ENCODE measurements around the gene FBXO3.

The FBXO3 gene

DNA sequence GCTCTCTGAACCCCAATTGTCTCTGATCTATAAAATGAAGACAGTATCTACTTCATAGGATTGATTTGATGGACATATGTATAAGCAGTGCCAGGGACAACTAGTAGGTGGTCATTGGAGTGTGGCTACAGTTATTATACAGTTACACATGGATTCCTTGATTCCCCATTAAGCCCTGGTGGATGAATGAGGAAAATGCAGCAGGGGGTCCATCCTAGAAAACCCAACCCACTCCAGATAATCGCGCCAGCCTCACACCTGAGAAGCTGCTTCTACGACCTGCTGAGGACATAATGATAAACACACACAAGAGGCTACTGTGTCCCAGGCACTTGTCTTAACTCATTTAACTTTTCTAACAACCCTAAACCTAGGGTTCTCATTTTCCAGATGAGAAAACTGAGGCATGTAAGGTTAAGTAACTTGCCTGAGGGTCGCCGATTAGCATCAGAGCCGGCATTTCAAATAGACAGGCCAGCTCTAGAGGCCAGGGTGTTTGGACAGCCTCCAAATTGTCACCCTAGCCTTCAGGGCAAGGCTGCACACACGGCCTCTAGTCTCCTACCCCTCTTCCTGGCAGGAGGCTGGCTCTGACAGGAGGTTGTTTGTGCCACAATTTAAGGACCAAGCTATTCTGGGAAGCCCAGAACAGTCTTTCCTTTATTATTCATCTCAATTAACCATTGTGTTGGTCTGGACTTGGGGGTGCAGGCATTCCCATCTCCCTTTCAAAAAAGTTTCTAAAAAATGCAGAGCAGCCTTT is 69.9 kb downstream of the FBXO3 start:
- peaks cover 0 to 66% (median 0%) of the 10 kb centered on the region in 11 experiments; a peak in 3 of 22 replicates for H4K20me1 ChIP-seq
- TF ChIP-seq Cebpa-rat (IDR thresholded peaks at IDR 0.05) = no peak
- H3K4me1 ChIP-seq = peaks cover 22 to 42% (median 23%) of the 10 kb centered on the region in 10 experiments
- H3K27me3 ChIP-seq = no peaks in the 10 kb centered on the region
- no peaks in the 10 kb centered on the region for H3K9me3 ChIP-seq (replicated peaks in 1 of 11)
- no peak overlapping the region for H3K27ac ChIP-seq
- peaks cover 9 to 48% (median 34%) of the 10 kb centered on the region in 11 experiments for H3K36me3 ChIP-seq
- H3K4me2 ChIP-seq = peak overlapping the region in 1 of 11 experiments; percentile 30; a peak in 1 of 22 replicates
- no peak overlapping the region for H3K4me3 ChIP-seq
- no peak overlapping the region for H3K9ac ChIP-seq

DNA sequence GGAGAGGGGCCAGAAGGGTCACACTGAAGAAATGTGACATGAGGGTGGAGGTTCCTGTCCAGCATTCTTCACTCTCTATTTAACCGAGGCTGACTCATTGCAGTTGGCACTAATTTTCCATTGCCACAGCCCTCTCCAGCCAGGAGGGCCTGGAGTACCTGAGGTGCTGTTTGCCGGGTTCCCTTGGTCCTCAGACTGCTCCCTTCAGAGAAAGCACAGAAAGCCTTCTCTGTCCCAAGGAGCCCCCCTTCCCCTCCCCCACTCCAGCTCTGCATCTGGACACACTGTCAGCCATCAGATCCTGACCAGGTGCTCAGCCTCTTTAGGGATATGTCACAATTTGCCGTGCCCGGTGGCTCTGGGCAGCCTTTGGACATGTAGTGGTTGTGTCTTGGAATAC is 70.5 kb downstream of the FBXO3 start:
- no peak overlapping the region for H3K27ac ChIP-seq
- TF ChIP-seq Cebpa-rat (IDR thresholded peaks at IDR 0.05) = no peak
- H3K4me2 ChIP-seq = peak overlapping the region in 2 of 11 experiments; percentile 11 to 30; a peak in 1 of 22 replicates
- H3K4me3 ChIP-seq = no peak overlapping the region
- no peaks in the 10 kb centered on the region for H3K27me3 ChIP-seq
- H3K36me3 ChIP-seq = peaks cover 4 to 41% (median 27%) of the 10 kb centered on the region in 11 experiments
- H3K4me1 ChIP-seq = peaks cover 23 to 44% (median 26%) of the 10 kb centered on the region in 10 experiments
- H3K9me3 ChIP-seq (replicated peaks in 1 of 11) = no peaks in the 10 kb centered on the region
- no peak overlapping the region for H3K9ac ChIP-seq
- peaks cover 0 to 59% (median 0%) of the 10 kb centered on the region in 11 experiments; a peak in 3 of 22 replicates for H4K20me1 ChIP-seq

DNA sequence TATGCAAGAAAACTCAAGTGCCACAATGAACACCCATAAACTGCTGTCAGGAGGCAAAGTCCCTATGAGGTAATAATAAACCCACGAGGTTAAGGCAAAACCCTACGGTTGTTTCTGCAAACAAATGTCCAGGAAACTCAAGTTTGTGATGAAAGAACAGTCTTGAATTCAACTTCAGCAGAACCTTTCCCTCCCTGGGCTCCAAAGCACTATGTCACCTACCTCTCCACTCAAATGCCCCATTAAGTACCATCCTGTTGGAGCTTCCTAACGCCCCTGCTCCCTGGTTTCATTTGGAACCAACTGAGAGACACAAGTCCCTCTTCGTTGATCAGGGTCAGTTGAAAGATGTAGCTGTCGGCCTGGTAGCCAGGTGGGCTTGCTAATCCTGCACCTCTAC is 71.1 kb downstream of the FBXO3 start:
- H3K9ac ChIP-seq = no peak overlapping the region
- peaks cover 23 to 44% (median 26%) of the 10 kb centered on the region in 10 experiments for H3K4me1 ChIP-seq
- H3K27ac ChIP-seq = no peak overlapping the region
- peaks cover 0 to 37% (median 24%) of the 10 kb centered on the region in 11 experiments; a peak in 19 of 22 replicates for H3K36me3 ChIP-seq
- no peak overlapping the region for H3K4me3 ChIP-seq
- peak overlapping the region in 1 of 11 experiments; percentile 16; a peak in 2 of 22 replicates for H3K4me2 ChIP-seq
- H3K9me3 ChIP-seq (replicated peaks in 1 of 11) = no peaks in the 10 kb centered on the region
- peaks cover 0 to 55% (median 0%) of the 10 kb centered on the region in 11 experiments; a peak in 3 of 22 replicates for H4K20me1 ChIP-seq
- no peak for TF ChIP-seq Cebpa-rat (IDR thresholded peaks at IDR 0.05)
- no peaks in the 10 kb centered on the region for H3K27me3 ChIP-seq

DNA sequence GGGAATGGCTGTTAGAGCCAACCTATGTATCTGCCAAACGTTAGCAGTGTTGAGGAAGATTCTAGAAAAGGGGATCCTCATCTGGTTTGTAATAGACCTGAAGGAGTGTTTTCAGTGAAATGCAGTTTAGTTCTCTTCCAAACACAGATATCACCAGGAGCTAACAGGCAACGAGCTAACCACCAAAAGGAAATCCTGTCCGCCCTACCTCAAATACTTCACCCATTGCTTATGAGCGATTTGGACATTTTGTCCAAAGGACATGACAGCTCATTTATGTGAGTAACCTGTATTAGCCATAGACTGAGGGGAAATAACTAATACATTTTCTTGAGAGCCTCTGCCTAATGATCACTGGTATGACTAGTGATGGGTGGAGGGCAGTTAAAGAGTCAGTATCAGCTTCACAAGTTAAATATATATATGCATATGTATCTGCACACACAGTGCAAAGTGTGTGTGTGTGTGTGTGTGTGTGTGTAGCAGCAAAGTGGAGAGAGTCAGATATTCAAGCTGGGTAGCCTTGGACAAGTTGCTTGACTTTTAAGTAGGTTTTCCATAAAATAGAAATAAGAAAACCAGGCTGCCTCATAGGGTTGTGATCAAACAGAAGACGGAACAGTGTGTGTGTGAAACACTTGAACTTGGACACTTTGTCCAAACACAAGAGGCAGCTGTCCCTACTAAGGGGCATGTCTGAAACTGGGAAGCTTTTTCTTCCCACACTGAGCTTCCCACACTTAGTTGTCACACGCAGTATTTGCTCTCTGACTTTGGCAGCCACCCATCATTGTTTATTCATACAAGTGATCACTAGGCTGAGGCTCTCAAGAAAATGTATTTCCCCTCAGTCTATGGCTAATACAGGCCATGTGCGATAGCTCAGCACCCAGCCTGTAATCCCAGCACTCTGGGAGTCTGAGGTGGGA is 72.8 kb downstream of the FBXO3 start:
- TF ChIP-seq Cebpa-rat (IDR thresholded peaks at IDR 0.05) = no peak
- peaks cover 23 to 46% (median 30%) of the 10 kb centered on the region in 10 experiments for H3K4me1 ChIP-seq

DNA sequence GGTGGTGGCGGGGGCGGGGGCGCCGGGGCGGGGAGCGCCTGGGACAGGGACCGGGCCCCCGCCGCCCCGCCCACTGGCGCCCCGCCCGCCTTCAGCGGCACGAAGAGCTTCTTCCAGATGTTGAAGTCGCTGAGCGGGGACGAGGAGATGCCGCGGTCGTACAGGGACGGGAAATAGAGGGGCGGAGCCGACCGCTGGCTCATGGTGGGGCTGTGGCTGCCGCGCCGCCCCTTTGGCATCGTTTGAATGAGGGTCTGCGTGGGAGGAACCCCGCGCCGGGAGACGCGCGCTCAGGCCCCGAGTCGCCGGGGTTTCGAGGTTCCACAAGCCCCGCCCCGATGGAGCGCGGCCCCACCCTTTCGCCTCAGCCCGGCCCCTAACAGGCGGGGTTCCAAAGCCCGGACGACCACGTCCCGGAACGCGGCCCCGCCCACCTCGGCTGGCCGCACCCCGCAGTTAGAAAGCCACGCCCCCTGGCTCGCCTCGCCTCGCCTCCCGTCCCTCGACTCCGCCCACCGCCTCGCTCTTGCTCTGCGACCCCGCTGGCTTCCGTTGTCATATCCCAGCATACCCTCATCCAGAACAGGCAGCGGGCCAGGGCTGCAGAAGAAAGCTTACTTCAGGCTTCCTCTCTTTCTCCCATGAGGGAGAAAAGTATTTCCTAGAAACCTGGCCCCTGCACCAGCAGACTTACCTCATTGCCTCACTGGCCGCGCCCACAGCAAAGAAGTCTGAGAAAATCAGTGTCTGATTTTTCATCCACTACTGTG is 73.6 kb downstream of the FBXO3 start, which contains the start of gene C11orf91:
Gene C11orf91, minus strand, starts transcription at position 325 of the 770 bp plus-strand sequence. Its CDS starts 86 bp downstream, at position 239.
- Histone ChIP-seq H4K20me1 (peaks cover 0 to 31% (median 0%) of the 10 kb centered on the region in 11 experiments; a peak in 3 of 22 replicates), H3K27ac (peak within 1 kb of the TSS in 9 of 11 experiments; percentile 60 to 78 (median 71); a peak in 18 of 22 replicates), H3K27me3 (no peaks in the 10 kb centered on the region), H3K4me2 (peak within 1 kb of the TSS; percentile 76 to 95 (median 86)), H3K4me3 (peak within 1 kb of the TSS; percentile 55 to 73 (median 61)), H3K4me1 (peaks cover 30 to 55% (median 39%) of the 10 kb centered on the region in 10 experiments), H3K9ac (peak within 1 kb of the TSS; percentile 53 to 77 (median 72)), H3K36me3 (peaks cover 0 to 12% (median 6%) of the 10 kb centered on the region in 11 experiments; a peak in 10 of 22 replicates), H3K9me3 (replicated peaks in 1 of 11) (no peaks in the 10 kb centered on the region)
- 0 out of 22 replicates have a peak, but pooled peaks of 1 of the 11 experiments have one; percentile 26 for TF ChIP-seq Cebpa-rat (IDR thresholded peaks at IDR 0.05)

More for the DNA sequence above, 72.8 kb downstream of the FBXO3 start:
- H3K27ac ChIP-seq = peak overlapping the region in 9 of 11 experiments; percentile 51 to 78 (median 71); a peak in 17 of 22 replicates
- peaks cover 0 to 20% (median 10%) of the 10 kb centered on the region in 11 experiments; a peak in 14 of 22 replicates for H3K36me3 ChIP-seq
- H3K27me3 ChIP-seq = no peaks in the 10 kb centered on the region
- peak overlapping the region; percentile 76 to 95 (median 86) for H3K4me2 ChIP-seq
- peak overlapping the region; percentile 53 to 77 (median 72); a peak in 21 of 22 replicates for H3K9ac ChIP-seq
- peaks cover 0 to 40% (median 0%) of the 10 kb centered on the region in 11 experiments; a peak in 3 of 22 replicates for H4K20me1 ChIP-seq
- H3K9me3 ChIP-seq (replicated peaks in 1 of 11) = no peaks in the 10 kb centered on the region
- peak overlapping the region; percentile 55 to 73 (median 61) for H3K4me3 ChIP-seq

DNA sequence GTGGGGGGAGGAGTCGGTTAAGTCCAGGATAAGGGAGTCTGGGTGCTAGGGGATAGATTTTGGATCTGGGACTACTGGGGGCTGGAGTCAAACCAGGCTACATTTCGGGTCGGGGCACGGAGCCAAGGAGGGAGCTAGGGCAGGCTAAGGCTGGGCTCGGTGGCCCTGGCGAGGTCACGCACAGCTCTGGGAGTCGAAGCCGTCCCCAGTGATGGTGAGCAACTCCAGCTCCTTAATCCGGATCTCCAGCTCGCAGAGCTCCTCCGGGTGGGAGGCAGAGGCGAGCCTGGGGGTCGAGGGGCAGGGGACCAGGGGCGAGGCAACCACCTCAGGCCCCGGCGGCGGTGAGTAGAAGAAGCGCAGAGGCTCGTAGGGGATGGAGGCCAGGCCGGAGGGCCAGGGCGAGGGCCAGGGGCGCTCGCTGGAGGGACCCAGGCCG is 74.2 kb downstream of the FBXO3 start:
- Histone ChIP-seq H3K27me3 (no peaks in the 10 kb centered on the region), H3K4me1 (peaks cover 36 to 61% (median 45%) of the 10 kb centered on the region in 10 experiments), H3K27ac (peak overlapping the region in 9 of 11 experiments; percentile 48 to 78 (median 70); a peak in 17 of 22 replicates), H3K4me2 (peak overlapping the region; percentile 76 to 95 (median 86)), H3K9me3 (replicated peaks in 1 of 11) (no peaks in the 10 kb centered on the region), H4K20me1 (peaks cover 0 to 25% (median 0%) of the 10 kb centered on the region in 11 experiments; a peak in 3 of 22 replicates), H3K9ac (peak overlapping the region in 8 of 11 experiments; percentile 71 to 77 (median 74); a peak in 16 of 22 replicates), H3K36me3 (peaks cover 0 to 6% (median 2%) of the 10 kb centered on the region in 11 experiments; a peak in 8 of 22 replicates), H3K4me3 (peak overlapping the region; percentile 55 to 73 (median 61); a peak in 19 of 20 replicates)
- TF ChIP-seq Cebpa-rat (IDR thresholded peaks at IDR 0.05) = no peak

DNA sequence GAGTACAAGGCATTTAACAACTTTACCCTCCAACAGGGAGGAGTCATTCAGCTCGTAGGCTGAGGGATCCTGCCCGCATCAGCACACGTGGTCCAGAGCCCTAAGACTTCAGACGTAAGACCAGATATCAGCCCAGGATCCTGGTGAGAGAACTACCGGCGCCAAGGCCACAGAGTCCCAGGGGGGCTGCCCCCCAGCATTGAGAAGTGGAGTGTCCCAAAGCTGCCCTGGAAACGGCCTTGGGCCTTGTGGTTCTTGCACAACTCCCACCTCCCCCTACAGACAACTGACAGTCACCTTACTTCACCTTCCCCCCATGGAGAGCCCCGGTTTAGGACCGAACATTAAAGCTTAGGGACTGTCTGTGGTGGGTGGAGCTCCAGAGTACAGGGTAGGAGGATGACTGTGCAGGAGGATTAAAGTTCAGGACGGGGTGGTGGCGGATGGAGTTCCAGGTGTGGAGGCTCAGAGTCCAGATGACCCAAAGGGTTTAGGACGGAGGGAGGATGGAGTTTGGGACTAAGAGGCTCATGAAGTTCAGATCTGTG is 74.7 kb downstream of the FBXO3 start:
- Histone ChIP-seq H3K4me2 (peak overlapping the region; percentile 76 to 95 (median 86)), H3K36me3 (peaks cover 0 to under 1% (median 0%) of the 10 kb centered on the region in 11 experiments; a peak in 1 of 22 replicates), H3K27ac (peak overlapping the region in 8 of 11 experiments; percentile 60 to 78 (median 70); a peak in 13 of 22 replicates), H3K9ac (peak overlapping the region in 7 of 11 experiments; percentile 71 to 77 (median 74); a peak in 9 of 22 replicates), H3K4me3 (peak overlapping the region in 8 of 10 experiments; percentile 55 to 73 (median 60); a peak in 12 of 20 replicates), H3K4me1 (peaks cover 36 to 66% (median 50%) of the 10 kb centered on the region in 10 experiments), H4K20me1 (peaks cover 0 to 20% (median 0%) of the 10 kb centered on the region in 11 experiments; a peak in 2 of 22 replicates), H3K27me3 (no peaks in the 10 kb centered on the region), H3K9me3 (replicated peaks in 1 of 11) (no peaks in the 10 kb centered on the region)
- TF ChIP-seq Cebpa-rat (IDR thresholded peaks at IDR 0.05) = 0 out of 22 replicates have a peak, but pooled peaks of 1 of the 11 experiments have one; percentile 26

Measured in BLaER1 treated with 17β-estradiol and CSF1 and Interleukin-3, amounts not matched to agents 10 nM and 100 nM (cell line).